Thymus (tissue), 11 donors: ENCODE data around the gene POLR2B. TPM values are rescaled to one million over a fixed set of nuclear protein-coding genes. Genes with fewer than 3 reads are reported as not detected.
A peak's percentile ranks its signal among the peaks of the same experiment; 100 is the strongest.

Experiments
- DNase-seq, 9 donors: peaks; one replicate each; pipeline ENCODE4 v3.0.0-alpha.2; 2013; ENCODE audit warnings: low spot score in 9 of 9, low read depth in 6 of 9, missing footprints in 1 of 9
- H3K27ac ChIP-seq, 2 donors: one replicate each; pipeline ENCODE4 v1.5.1; 2013; ENCODE audit warnings: control low read depth in 1 of 2, low read depth in 1 of 2, low read length in 1 of 2, mild to moderate bottlenecking in 1 of 2, moderate library complexity in 1 of 2
- H3K27me3 ChIP-seq, 2 donors: one replicate each; pipeline ENCODE4 v1.5.1; 2013; ENCODE audit warnings: low read length in 1 of 2; ENCODE audit not compliant: control insufficient read depth in 2 of 2, insufficient read depth in 1 of 2
- H3K36me3 ChIP-seq, 2 donors: one replicate each; pipeline ENCODE4 v1.5.1; 2013; ENCODE audit warnings: low read length in 1 of 2, mild to moderate bottlenecking in 1 of 2, moderate library complexity in 1 of 2; ENCODE audit not compliant: control insufficient read depth in 2 of 2, insufficient read depth in 2 of 2
- H3K4me1 ChIP-seq, 2 donors: one replicate each; pipeline ENCODE4 v1.5.1; 2013; ENCODE audit warnings: low read length in 2 of 2; ENCODE audit not compliant: control insufficient read depth in 2 of 2, insufficient read depth in 2 of 2
- H3K4me3 ChIP-seq, 2 donors: one replicate each; pipeline ENCODE4 v1.5.1; 2013; ENCODE audit warnings: low read length in 2 of 2, control low read depth in 1 of 2, mild to moderate bottlenecking in 1 of 2
- H3K9me3 ChIP-seq, 2 donors: one replicate each; pipeline ENCODE4 v1.5.1; 2013; ENCODE audit warnings: low read length in 1 of 2, mild to moderate bottlenecking in 1 of 2; ENCODE audit not compliant: control insufficient read depth in 2 of 2, insufficient read depth in 1 of 2
- WGBS: extraction: QIAGEN DNeasy Blood & Tissue Kit; methylation state at CpG from one replicate; pipeline ENCODE4 v1.1.7; 2013; 5-methylcytosine and 5-hydroxymethylcytosine counted together
- polyA plus RNA-seq: library from polyadenylated mRNA; stranded (reverse); fragments of 200-250 nt; gene quantifications from one replicate; pipeline ENCODE4 v1.2.3, GENCODE V29; 2013
- total RNA-seq: library from RNA; stranded (reverse); fragments of 120-200 nt; gene quantifications from one replicate; pipeline ENCODE4 v1.2.4, GENCODE V29; 2013
- donor health status: healthy.

POLR2B gene
- total and polyA plus RNA-seq, 2 donors: 59.5 to 120 TPM

GRCh38 chr4:56976837-56977320 lies 1.8 kb upstream of the POLR2B start:
- Histone ChIP-seq H3K4me3 (peak overlapping the region; percentile 75 to 82), H3K4me1 (peaks cover 18 to 30% of the 10 kb centered on the region in 2 donors), H3K27ac (peak overlapping the region; percentile 64 to 95), H3K36me3 (peaks cover 17 to 29% of the 10 kb centered on the region in 2 donors), H3K9me3 (peaks cover 0 to 4% of the 10 kb centered on the region in 2 donors), H3K27me3 (no peaks in the 10 kb centered on the region)
- WGBS: under 1% methylated on average over 46 of the region's 46 CpGs
- DNase-seq: peak in 4 of 9 donors; percentile 19 to 51 (median 42)

DNA sequence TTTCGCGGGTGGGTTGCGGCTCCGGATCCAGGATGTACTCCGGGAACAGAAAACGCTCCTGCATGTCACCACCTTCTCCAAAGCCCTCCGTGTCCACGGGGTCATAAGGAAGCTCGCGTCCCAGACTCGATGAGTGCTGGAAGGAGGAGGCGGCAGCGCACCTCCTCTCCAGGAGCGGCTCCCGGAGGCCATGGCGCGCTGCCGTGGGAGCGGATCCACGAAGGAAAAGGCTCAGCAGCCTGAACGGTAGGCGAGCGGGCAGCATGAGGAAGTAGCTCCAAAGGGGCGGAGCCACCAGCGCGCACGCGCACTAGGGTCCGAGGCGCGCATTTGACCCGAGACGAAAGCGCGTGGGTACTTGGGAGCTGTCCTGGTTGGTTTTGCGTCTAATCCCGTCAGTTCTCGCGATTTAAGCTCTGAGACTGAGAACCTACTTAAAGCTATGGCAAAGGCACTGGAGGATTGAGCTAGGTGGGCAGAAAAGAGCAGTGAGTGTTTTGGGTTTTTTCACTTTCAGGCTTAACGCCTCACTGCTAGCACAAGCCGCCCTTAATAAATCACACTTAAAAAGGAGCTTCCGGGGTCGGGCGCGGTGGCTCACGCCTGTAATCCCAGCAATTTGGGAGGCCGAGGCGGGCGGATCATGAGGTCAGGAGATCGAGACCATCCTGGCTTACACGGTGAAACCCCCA lies 1.2 kb upstream of the POLR2B start, which contains the start of gene NOA1:
Gene NOA1, minus strand, starts transcription at position 286 of the 692 bp plus-strand sequence. Its CDS starts 21 bp downstream, at position 265.
- Histone ChIP-seq H3K36me3 (peaks cover 13 to 25% of the 10 kb centered on the region in 2 donors), H3K9me3 (peaks cover 0 to 3% of the 10 kb centered on the region in 2 donors), H3K27me3 (no peaks in the 10 kb centered on the region), H3K27ac (peak within 1 kb of the TSS; percentile 95 to 99), H3K4me3 (peak within 1 kb of the TSS; percentile 75 to 82), H3K4me1 (peaks cover 22 to 30% of the 10 kb centered on the region in 2 donors)
- WGBS: under 1% methylated on average over 51 of the region's 51 CpGs
- peak; percentile 98 to 100 (median 100) for DNase-seq

GRCh38 chr4:56979421-56980072 lies 851 bp downstream of the POLR2B start:
- H3K4me3 ChIP-seq: peak overlapping the region; percentile 75 to 82
- peak overlapping the region; percentile 58 to 95 for H3K27ac ChIP-seq
- no peaks in the 10 kb centered on the region for H3K9me3 ChIP-seq
- peaks cover 22 to 30% of the 10 kb centered on the region in 2 donors for H3K4me1 ChIP-seq
- DNase-seq: peak in 5 of 9 donors; percentile 6 to 47 (median 10)
- H3K27me3 ChIP-seq: no peaks in the 10 kb centered on the region
- whole genome bisulfite sequencing: 13% methylated on average over 21 of the region's 21 CpGs
- peaks cover 3 to 12% of the 10 kb centered on the region in 2 donors for H3K36me3 ChIP-seq

DNA sequence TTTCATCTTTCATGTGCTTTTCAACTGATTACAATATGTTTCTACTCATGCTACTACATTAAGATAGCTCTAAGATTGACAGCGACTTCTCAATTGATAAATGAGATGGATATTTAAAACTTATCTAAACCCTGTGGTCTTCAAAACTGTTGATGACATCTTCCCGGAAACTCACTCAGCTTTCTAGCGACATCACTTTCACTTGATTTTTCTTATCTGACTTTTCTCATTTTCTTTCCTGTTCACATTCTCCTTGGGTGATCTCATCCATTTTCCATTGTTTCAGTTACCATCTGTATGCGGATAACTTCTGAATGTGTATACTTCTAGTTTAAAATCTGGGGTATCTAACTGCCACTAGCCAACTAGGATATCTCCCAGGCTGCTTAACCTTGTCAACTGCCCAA lies 3.1 kb downstream of the POLR2B start:
- WGBS: 98% methylated on average over 4 of the region's 4 CpGs
- Histone ChIP-seq H3K27ac (no peak overlapping the region), H3K4me1 (peaks cover 12 to 18% of the 10 kb centered on the region in 2 donors), H3K36me3 (peaks cover 16 to 19% of the 10 kb centered on the region in 2 donors), H3K9me3 (no peaks in the 10 kb centered on the region), H3K4me3 (no peak overlapping the region), H3K27me3 (no peaks in the 10 kb centered on the region)
- DNase-seq: no peak

DNA sequence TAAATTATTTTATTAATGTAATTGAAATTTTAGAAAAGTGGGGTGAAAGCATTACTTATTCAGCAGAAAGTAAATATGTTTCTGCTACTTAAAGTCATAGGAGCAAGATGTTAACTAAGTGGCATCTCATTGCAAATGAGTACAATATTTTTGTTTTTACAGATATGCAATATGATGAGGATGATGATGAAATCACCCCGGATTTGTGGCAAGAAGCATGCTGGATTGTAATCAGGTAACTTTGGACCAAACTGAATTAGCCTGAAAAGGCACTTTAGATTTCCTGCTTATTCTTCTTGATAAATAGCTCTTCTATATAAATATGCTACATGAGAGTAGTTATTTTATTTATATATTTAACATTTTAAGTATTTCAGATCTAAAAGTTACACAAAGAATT lies 7.5 kb downstream of the POLR2B start:
- Histone ChIP-seq H3K9me3 (no peaks in the 10 kb centered on the region), H3K27me3 (no peaks in the 10 kb centered on the region), H3K4me3 (no peak overlapping the region), H3K27ac (no peak overlapping the region), H3K4me1 (peaks cover 0 to 5% of the 10 kb centered on the region in 2 donors), H3K36me3 (peaks cover 25 to 54% of the 10 kb centered on the region in 2 donors)
- WGBS: 94% methylated on average over 1 of the region's 1 CpG
- DNase-seq: no peak

GRCh38 chr4:56986952-56987351 lies 8.3 kb downstream of the POLR2B start:
- Histone ChIP-seq H3K27me3 (no peaks in the 10 kb centered on the region), H3K4me3 (no peak overlapping the region), H3K4me1 (peaks cover 0 to 3% of the 10 kb centered on the region in 2 donors), H3K36me3 (peaks cover 25 to 50% of the 10 kb centered on the region in 2 donors), H3K9me3 (no peaks in the 10 kb centered on the region), H3K27ac (no peak overlapping the region)
- WGBS: 94% methylated on average over 3 of the region's 3 CpGs
- DNase-seq: no peak

GRCh38 chr4:56990109-56990905 lies 11.6 kb downstream of the POLR2B start:
- H3K9me3 ChIP-seq: no peaks in the 10 kb centered on the region
- WGBS: 96% methylated on average over 6 of the region's 6 CpGs
- no peaks in the 10 kb centered on the region for H3K27me3 ChIP-seq
- DNase-seq: no peak
- H3K4me1 ChIP-seq: no peaks in the 10 kb centered on the region
- peaks cover 16 to 77% of the 10 kb centered on the region in 2 donors for H3K36me3 ChIP-seq
- H3K4me3 ChIP-seq: no peak overlapping the region
- H3K27ac ChIP-seq: no peak overlapping the region

DNA sequence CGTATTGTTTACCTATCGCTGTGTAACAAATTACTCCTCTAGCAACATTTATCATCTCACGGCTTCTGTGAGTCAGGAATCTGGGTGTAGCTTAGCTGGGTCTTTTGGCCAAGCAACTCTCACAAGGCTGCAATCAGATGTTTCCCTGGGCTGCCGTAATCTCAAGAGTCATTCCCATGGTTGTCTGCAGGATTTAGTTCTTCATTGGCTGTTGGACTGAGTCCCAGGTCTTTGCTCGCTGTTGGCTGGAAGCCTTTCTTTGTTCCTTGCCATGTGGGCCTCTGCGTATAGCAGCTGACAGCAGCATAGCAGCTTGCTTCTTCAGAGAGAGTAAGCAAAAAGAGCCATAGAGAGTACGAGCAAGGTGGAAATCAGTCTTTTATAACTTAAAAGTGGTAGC lies 16.8 kb downstream of the POLR2B start:
- peak in 1 of 9 donors; percentile 1 for DNase-seq
- H3K36me3 ChIP-seq: peaks cover 16 to 81% of the 10 kb centered on the region in 2 donors
- H3K27me3 ChIP-seq: no peaks in the 10 kb centered on the region
- no peak overlapping the region for H3K27ac ChIP-seq
- H3K9me3 ChIP-seq: no peaks in the 10 kb centered on the region
- WGBS: 97% methylated on average over 7 of the region's 7 CpGs
- H3K4me1 ChIP-seq: no peaks in the 10 kb centered on the region
- no peak overlapping the region for H3K4me3 ChIP-seq
